HG03460 (cell line): ENCODE measurements around the gene PTK7.

ENCODE experiments used
- ATAC-seq: cut with Tn5 transposase; IDR thresholded peaks from one replicate; pipeline ENCODE4 v1.9.1; 2021; ENCODE audit not compliant: unreplicated experiment

The PTK7 gene

DNA sequence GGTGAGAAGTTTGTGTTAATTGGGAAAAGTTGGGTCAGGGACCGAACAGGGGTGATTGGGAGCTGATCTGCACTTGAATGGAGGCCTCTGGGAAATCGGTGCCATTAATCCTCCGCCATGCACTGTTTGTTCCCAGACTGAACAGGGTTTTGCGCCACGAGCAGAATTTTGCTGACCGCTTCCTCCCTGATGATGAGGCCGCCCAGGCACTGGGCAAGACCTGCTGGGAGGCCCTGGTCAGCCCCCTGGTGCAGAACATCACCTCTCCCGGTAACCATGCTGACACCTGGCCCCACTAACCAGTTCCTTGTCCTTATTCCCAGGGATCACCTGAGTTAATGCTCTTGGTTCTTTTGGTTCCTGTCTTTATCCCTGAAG is 127.6 kb downstream of the PTK7 start:
- ATAC-seq = no peak

- no peak for ATAC-seq
These were observed 128.4 kb downstream of the PTK7 start for GRCh38 chr6:43204271-43205105.

DNA sequence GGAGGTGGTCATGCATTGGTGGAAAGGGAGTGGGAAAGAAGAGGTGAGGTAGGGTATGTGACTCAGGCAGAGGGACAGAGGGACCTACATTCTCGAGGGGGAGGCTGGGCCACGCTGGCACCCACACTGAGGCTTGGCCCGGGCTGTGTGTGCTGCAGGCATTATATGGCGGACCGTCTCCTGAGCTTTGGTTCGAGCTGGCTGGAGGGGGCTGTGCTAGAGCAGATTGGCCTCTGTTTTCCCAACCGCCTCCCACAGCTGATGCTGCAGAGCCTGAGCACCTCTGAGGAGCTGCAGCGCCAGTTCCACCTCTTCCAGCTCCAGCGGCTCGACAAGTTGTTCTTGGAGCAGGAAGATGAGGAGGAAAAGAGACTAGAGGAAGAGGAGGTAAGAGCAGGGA is 129.7 kb downstream of the PTK7 start:
- ATAC-seq = no peak

GRCh38 chr6:43207286-43207685 is 131.2 kb downstream of the PTK7 start:
- ATAC-seq = no peak
